ENCODE results near the gene MTX3.

DNA sequence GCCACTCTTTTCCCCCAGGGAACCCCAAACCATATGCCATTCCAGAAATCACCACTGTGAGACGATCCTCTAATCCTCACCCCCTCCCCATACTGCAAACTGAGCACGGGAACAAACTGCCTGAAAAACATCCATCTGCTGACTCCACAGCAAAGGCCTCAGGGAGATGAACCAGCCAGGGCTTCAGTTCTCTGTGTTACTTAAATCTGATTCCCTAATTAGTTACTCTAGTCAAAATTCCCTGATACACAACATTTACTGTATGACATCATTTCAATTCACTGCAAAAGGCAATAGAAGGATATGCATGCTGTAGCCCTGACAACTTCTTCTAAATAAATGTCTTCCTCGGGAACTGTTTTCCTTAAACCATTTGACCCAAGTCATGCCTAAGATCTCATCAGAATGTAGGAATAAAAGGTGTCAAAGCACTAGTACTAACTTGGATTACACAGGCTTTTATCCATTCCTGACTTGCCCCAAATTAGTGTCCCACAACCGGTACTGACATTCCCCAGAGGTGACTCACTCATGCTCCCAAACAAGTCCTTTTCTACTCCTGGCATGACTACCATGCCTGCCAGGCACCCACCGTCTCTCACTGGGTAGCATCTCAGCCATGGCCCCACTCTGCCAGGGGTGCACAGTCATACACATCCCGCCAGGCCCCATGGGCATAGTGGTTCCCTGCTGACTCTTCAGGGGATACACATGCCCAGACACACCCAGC, 35.0 kb downstream of the MTX3 start:
- TF ChIP-seq POLR2AphosphoS5 (IDR thresholded peaks at IDR 0.05; ENCODE audit: low read depth, low read length) (no peak), SP1 (IDR thresholded peaks at IDR 0.05; ENCODE audit: low read depth) (no peak), ELF1 (IDR thresholded peaks at IDR 0.05; ENCODE audit: borderline replicate concordance, low read depth) (no peak), CTCF (IDR thresholded peaks at IDR 0.05 in 2 of 3, conservative IDR thresholded peaks at IDR 0.05 in 1 of 3; ENCODE audit: borderline replicate concordance in 1 of 3, insufficient read depth in 1 of 3, low read depth in 2 of 3, low read length in 2 of 3) (no peak), POLR2A (IDR thresholded peaks at IDR 0.05; ENCODE audit: borderline replicate concordance, extremely low read depth, insufficient read depth, insufficient read length) (no peak), ZNF274 (IDR thresholded peaks at IDR 0.05; ENCODE audit: low read depth, low read length) (no peak), YY1 (IDR thresholded peaks at IDR 0.05; ENCODE audit: extremely low read depth, insufficient replicate concordance, low read depth, low read length) (no peak), EZH2 (IDR thresholded peaks at IDR 0.05) (no peak), RAD21 (IDR thresholded peaks at IDR 0.05; ENCODE audit: low read depth) (no peak), EZH2phosphoT487 (IDR thresholded peaks at IDR 0.05; ENCODE audit: borderline replicate concordance) (no peak)

All from HCT116 (cell line).